CD4-positive, alpha-beta T cell treated with Interleukin-4 for 1 hour (primary cell): ENCODE results near the gene TUFT1.

ENCODE experiments used
- DNase-seq, 2 donors: peaks; one replicate each; pipeline ENCODE4 v3.0.0-alpha.2; 2020 to 2022

Gene TUFT1

GRCh38 chr1:151540982-151541377 is 871 bp downstream of the TUFT1 start:
- DNase-seq: no peak

- no peak for DNase-seq
Observed at GRCh38 chr1:151541752-151542151, 1.6 kb downstream of the TUFT1 start.

GRCh38 chr1:151542710-151543129 is 2.6 kb downstream of the TUFT1 start:
- DNase-seq: no peak

- DNase-seq: no peak
Observed at GRCh38 chr1:151545542-151545941, 5.4 kb downstream of the TUFT1 start.

GRCh38 chr1:151546011-151546925 is 6.2 kb downstream of the TUFT1 start:
- no peak for DNase-seq

GRCh38 chr1:151547119-151547899 is 7.2 kb downstream of the TUFT1 start:
- DNase-seq: no peak

GRCh38 chr1:151547900-151548230 is 7.8 kb downstream of the TUFT1 start:
- no peak for DNase-seq

GRCh38 chr1:151549199-151549598 is 9.1 kb downstream of the TUFT1 start:
- no peak for DNase-seq

GRCh38 chr1:151553659-151554058 is 13.6 kb downstream of the TUFT1 start:
- no peak for DNase-seq

GRCh38 chr1:151556052-151556451 is 15.9 kb downstream of the TUFT1 start:
- no peak for DNase-seq

- DNase-seq: no peak
Observed at GRCh38 chr1:151562661-151563060, 22.6 kb downstream of the TUFT1 start.

GRCh38 chr1:151563376-151563775 is 23.3 kb downstream of the TUFT1 start:
- DNase-seq: no peak

GRCh38 chr1:151565502-151566189 is 25.5 kb downstream of the TUFT1 start:
- no peak for DNase-seq

- peak in 1 of 2 donors; percentile 39 for DNase-seq
Observed at GRCh38 chr1:151568626-151569088, 28.5 kb downstream of the TUFT1 start.

GRCh38 chr1:151570819-151571218 is 30.7 kb downstream of the TUFT1 start:
- DNase-seq: no peak

GRCh38 chr1:151574575-151575529 is 34.7 kb downstream of the TUFT1 start:
- DNase-seq: peak in 1 of 2 donors; percentile 20

- DNase-seq: no peak
Observed at GRCh38 chr1:151577173-151577572, 37.1 kb downstream of the TUFT1 start.

GRCh38 chr1:151578941-151579340 is 38.8 kb downstream of the TUFT1 start:
- no peak for DNase-seq

GRCh38 chr1:151579436-151580225 is 39.5 kb downstream of the TUFT1 start:
- no peak for DNase-seq

GRCh38 chr1:151581451-151581850 is 41.3 kb downstream of the TUFT1 start:
- DNase-seq: no peak

- DNase-seq: no peak
Observed at GRCh38 chr1:151581921-151582320, 41.8 kb downstream of the TUFT1 start.
